Measurements from ENCODE around the gene SFTPD. TPM values are rescaled to one million over a fixed set of nuclear protein-coding genes. Genes with fewer than 3 reads are reported as not detected.
"Not testable (repeated sequence)": the region's sequence is repeated elsewhere in the genome, so short reads cannot be mapped to it uniquely, and the experiment has no call there.

SFTPD gene
- total and polyA plus RNA-seq, 3 experiments from 2014 or later: not detected

GRCh38 chr10:79905322-79906314 lies 43.3 kb downstream of the SFTPD start:
- ChIA-PET POLR2A (no interaction called here), CTCF (no interaction called here)
- Histone ChIP-seq H3K27ac (ENCODE audit: low read depth, low read length) (no peak overlapping the region), H3K9me3 (ENCODE audit: low read length) (no peaks in the 10 kb centered on the region), H3K4me1 (ENCODE audit: insufficient read depth, low read length) (peaks cover 4% of the 10 kb centered on the region), H3K4me3 (ENCODE audit: low read length) (peak overlapping the region; percentile 53), H3K27me3 (ENCODE audit: insufficient read depth, low read length, poor library complexity, severe bottlenecking) (peaks cover 8% of the 10 kb centered on the region), H3K36me3 (ENCODE audit: insufficient read depth, low read length) (no peaks in the 10 kb centered on the region)
- DNase-seq: no peak
- no peaks in the 10 kb centered on the region for H3K36me3 Mint-ChIP-seq
- H3K4me1 Mint-ChIP-seq: peaks cover 13 to 19% (median 14%) of the 10 kb centered on the region in 3 donors
- no peaks in the 10 kb centered on the region for H3K9me3 Mint-ChIP-seq
- H3K27ac Mint-ChIP-seq: peak overlapping the region in 1 of 8 donors; percentile 67
- peaks cover 28 to 68% of the 10 kb centered on the region in 2 donors for H3K27me3 Mint-ChIP-seq
- peak overlapping the region; percentile 63 to 93 (median 87) for H3K4me3 Mint-ChIP-seq

- Mint-ChIP-seq H3K27ac (peak overlapping the region in 3 of 8 donors; percentile 39 to 67 (median 53)), H3K36me3 (no peaks in the 10 kb centered on the region), H3K4me3 (peak overlapping the region; percentile 63 to 93 (median 87)), H3K27me3 (peaks cover 26 to 68% of the 10 kb centered on the region in 2 donors), H3K4me1 (peaks cover 13 to 19% (median 14%) of the 10 kb centered on the region in 3 donors), H3K9me3 (no peaks in the 10 kb centered on the region)
- DNase-seq: peak in 4 of 5 donors; percentile 6 to 51 (median 22)
- H3K36me3 ChIP-seq (ENCODE audit: insufficient read depth, low read length): no peaks in the 10 kb centered on the region
- ChIA-PET CTCF (no interaction called here), POLR2A (no interaction called here)
- H3K4me3 ChIP-seq (ENCODE audit: low read length): peak overlapping the region; percentile 53
- peaks cover 4% of the 10 kb centered on the region for H3K4me1 ChIP-seq (ENCODE audit: insufficient read depth, low read length)
- H3K27me3 ChIP-seq (ENCODE audit: insufficient read depth, low read length, poor library complexity, severe bottlenecking): peaks cover 8% of the 10 kb centered on the region
- H3K9me3 ChIP-seq (ENCODE audit: low read length): no peaks in the 10 kb centered on the region
- no peak overlapping the region for H3K27ac ChIP-seq (ENCODE audit: low read depth, low read length)
These were observed 44.1 kb downstream of the SFTPD start for GRCh38 chr10:79904671-79905321.

DNA sequence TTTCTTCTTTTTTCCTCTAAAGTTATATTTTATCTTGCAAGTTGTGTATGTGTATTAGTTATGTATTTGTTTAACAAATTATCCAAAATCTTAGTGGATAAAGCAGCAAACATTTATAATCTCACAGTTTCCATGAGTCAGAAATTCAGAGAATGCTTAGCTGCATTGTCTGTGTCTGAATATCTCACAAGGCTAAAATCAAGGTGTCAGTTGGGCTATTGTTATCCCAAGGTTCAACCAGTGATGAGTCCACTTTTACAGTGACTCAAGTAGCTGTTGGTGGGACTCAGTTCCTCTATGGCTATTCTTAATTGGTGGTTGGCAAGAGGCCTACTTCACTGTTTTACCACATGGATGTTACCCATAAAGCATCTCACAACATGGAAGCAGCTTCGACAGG lies 47.3 kb downstream of the SFTPD start:
- H3K27ac Mint-ChIP-seq; POLR2A ChIA-PET; H3K9me3 Mint-ChIP-seq; DNase-seq; H3K4me3 Mint-ChIP-seq; H3K27ac ChIP-seq (ENCODE audit: low read depth, low read length); H3K36me3 ChIP-seq (ENCODE audit: insufficient read depth, low read length); H3K4me3 ChIP-seq (ENCODE audit: low read length); H3K4me1 ChIP-seq (ENCODE audit: insufficient read depth, low read length); H3K36me3 Mint-ChIP-seq; H3K9me3 ChIP-seq (ENCODE audit: low read length); CTCF ChIA-PET; H3K27me3 ChIP-seq (ENCODE audit: insufficient read depth, low read length, poor library complexity, severe bottlenecking): not testable (repeated sequence)
- peaks cover 13 to 19% (median 14%) of the 10 kb centered on the region in 3 donors for H3K4me1 Mint-ChIP-seq
- peaks cover 32 to 68% of the 10 kb centered on the region in 2 donors for H3K27me3 Mint-ChIP-seq

DNA sequence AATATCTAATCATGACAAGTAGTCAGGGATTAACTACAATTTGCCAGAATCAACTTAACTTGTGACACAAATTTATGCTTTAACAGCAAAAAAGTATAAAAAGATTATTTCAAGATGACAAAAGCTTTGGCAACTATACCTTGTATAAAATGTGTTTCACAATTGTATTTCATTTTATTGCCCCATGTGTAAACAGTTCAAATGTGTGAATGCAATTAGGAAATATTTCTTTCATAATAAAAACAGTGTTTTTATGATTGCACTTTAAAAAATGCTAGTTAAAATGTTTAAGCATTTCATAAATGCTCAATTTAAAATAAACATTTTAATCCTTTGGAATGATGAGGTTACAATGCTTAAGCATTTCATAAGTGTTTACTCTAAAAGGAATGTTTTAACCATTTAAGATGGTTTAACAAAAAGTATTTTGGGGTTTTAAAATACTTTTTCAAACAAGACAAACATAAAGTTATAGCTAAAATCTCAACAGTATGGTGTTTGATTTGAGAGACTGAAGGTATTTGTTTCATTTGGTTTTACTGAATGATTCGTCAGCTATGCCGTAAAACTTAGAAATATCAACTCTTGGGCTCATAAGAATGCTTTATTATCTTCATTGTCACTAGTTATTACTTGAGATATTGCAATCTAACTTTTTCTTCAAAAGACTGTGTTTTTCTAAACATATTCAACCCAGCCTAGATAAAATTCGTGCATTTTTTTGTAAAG lies 50.1 kb downstream of the SFTPD start:
- Mint-ChIP-seq H3K27me3 (peaks cover 24 to 58% of the 10 kb centered on the region in 2 donors), H3K4me1 (peaks cover under 1 to 2% (median 1%) of the 10 kb centered on the region in 3 donors), H3K9me3 (no peaks in the 10 kb centered on the region), H3K36me3 (no peaks in the 10 kb centered on the region), H3K27ac (no peak overlapping the region), H3K4me3 (no peak overlapping the region)
- ChIA-PET POLR2A (no interaction called here), CTCF (no interaction called here)
- H3K36me3 ChIP-seq (ENCODE audit: insufficient read depth, low read length): no peaks in the 10 kb centered on the region
- no peaks in the 10 kb centered on the region for H3K9me3 ChIP-seq (ENCODE audit: low read length)
- H3K27ac ChIP-seq (ENCODE audit: low read depth, low read length): no peak overlapping the region
- H3K27me3 ChIP-seq (ENCODE audit: insufficient read depth, low read length, poor library complexity, severe bottlenecking): no peaks in the 10 kb centered on the region
- DNase-seq: no peak
- no peaks in the 10 kb centered on the region for H3K4me1 ChIP-seq (ENCODE audit: insufficient read depth, low read length)
- no peak overlapping the region for H3K4me3 ChIP-seq (ENCODE audit: low read length)

GRCh38 chr10:79892896-79893295 lies 56.0 kb downstream of the SFTPD start:
- DNase-seq; H3K36me3 ChIP-seq (ENCODE audit: insufficient read depth, low read length); H3K27ac Mint-ChIP-seq; H3K4me3 Mint-ChIP-seq; CTCF ChIA-PET; H3K27ac ChIP-seq (ENCODE audit: low read depth, low read length); POLR2A ChIA-PET; H3K27me3 ChIP-seq (ENCODE audit: insufficient read depth, low read length, poor library complexity, severe bottlenecking); H3K9me3 ChIP-seq (ENCODE audit: low read length); H3K4me1 ChIP-seq (ENCODE audit: insufficient read depth, low read length); H3K36me3 Mint-ChIP-seq; H3K4me1 Mint-ChIP-seq; H3K4me3 ChIP-seq (ENCODE audit: low read length); H3K9me3 Mint-ChIP-seq: not testable (repeated sequence)
- peaks cover 24 to 42% of the 10 kb centered on the region in 2 donors for H3K27me3 Mint-ChIP-seq

- ChIA-PET CTCF (no interaction called here), POLR2A (no interaction called here)
- Mint-ChIP-seq H3K9me3 (no peaks in the 10 kb centered on the region), H3K27me3 (peaks cover 17 to 37% of the 10 kb centered on the region in 2 donors), H3K4me3 (no peak overlapping the region), H3K27ac (no peak overlapping the region), H3K4me1 (no peaks in the 10 kb centered on the region), H3K36me3 (no peaks in the 10 kb centered on the region)
- no peak overlapping the region for H3K4me3 ChIP-seq (ENCODE audit: low read length)
- no peak overlapping the region for H3K27ac ChIP-seq (ENCODE audit: low read depth, low read length)
- H3K36me3 ChIP-seq (ENCODE audit: insufficient read depth, low read length): no peaks in the 10 kb centered on the region
- H3K9me3 ChIP-seq (ENCODE audit: low read length): no peaks in the 10 kb centered on the region
- no peaks in the 10 kb centered on the region for H3K4me1 ChIP-seq (ENCODE audit: insufficient read depth, low read length)
- DNase-seq: no peak
- no peaks in the 10 kb centered on the region for H3K27me3 ChIP-seq (ENCODE audit: insufficient read depth, low read length, poor library complexity, severe bottlenecking)
These were observed 58.4 kb downstream of the SFTPD start for GRCh38 chr10:79890469-79890868.

DNA sequence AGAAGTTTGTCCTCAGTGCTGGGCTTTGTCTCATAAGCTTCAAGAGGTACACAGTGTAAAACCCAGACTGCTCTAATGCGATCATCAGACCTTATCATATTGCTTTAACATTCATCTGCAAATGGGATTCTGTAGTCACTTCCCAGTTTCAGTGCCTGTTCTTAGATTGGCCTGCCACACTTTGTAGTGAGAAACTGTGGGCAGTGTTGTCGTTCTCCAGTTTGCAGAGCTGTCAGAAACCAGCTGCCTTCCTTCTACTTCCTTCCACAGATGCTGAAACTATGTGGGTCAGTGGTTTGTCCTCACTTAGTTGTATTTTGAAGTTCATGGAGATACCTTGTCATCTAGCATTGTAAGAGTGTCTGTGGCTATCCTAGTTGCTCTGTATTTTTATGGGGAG lies 59.9 kb downstream of the SFTPD start:
- H3K4me3 ChIP-seq (ENCODE audit: low read length); H3K4me1 Mint-ChIP-seq; H3K36me3 Mint-ChIP-seq; CTCF ChIA-PET; DNase-seq; H3K27ac ChIP-seq (ENCODE audit: low read depth, low read length); H3K4me1 ChIP-seq (ENCODE audit: insufficient read depth, low read length); H3K9me3 Mint-ChIP-seq; POLR2A ChIA-PET; H3K9me3 ChIP-seq (ENCODE audit: low read length); H3K36me3 ChIP-seq (ENCODE audit: insufficient read depth, low read length); H3K27me3 ChIP-seq (ENCODE audit: insufficient read depth, low read length, poor library complexity, severe bottlenecking); H3K4me3 Mint-ChIP-seq: not testable (repeated sequence)
- Mint-ChIP-seq H3K27ac (peak overlapping the region in 1 of 8 donors; percentile 59), H3K27me3 (peaks cover 20 to 39% of the 10 kb centered on the region in 2 donors)
